Activated CD4-positive, CD25-positive, alpha-beta regulatory T cell treated with anti-CD3 and anti-CD28 coated beads, Interleukin-2, amount 50 U/mL, for 24 hours (primary cell): Measurements from ENCODE around the gene SDCCAG8.
A peak's percentile ranks its signal among the peaks of the same experiment; 100 is the strongest.

Experiments used
- ATAC-seq, 2 donors: fragments of 150-1000 bp; cut with Tn5 transposase; one replicate each; pipeline ENCODE4 v1.10.0; 2021; ENCODE audit warnings: mild to moderate bottlenecking in 1 of 2, moderate library complexity in 1 of 2

SDCCAG8 gene

DNA sequence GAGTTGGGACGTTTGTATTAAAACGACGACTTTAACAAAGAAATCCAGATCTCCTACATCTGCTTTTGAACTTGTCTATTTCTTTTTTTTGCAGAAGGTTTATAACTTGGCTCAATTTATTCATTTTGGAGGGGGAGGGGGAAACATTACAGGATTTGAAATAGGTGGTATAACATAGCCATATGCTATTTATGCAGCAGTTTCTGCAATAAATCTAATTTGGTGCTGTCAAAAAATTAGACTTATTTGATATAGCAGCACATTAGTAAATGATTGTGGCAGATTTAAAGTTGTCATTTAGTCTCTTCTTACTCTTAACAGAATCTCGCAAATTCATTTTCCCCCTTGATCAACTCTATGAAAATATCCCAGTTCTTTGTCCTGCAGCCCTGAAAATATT is 138.2 kb downstream of the SDCCAG8 start:
- no peak for ATAC-seq

GRCh38 chr1:243394601-243395464 is 139.0 kb downstream of the SDCCAG8 start:
- no peak for ATAC-seq

GRCh38 chr1:243396424-243396823 is 140.6 kb downstream of the SDCCAG8 start:
- ATAC-seq = no peak

- no peak for ATAC-seq
Measured at GRCh38 chr1:243396876-243397275, 141.0 kb downstream of the SDCCAG8 start.

- no peak for ATAC-seq
Measured at GRCh38 chr1:243397613-243398321, 141.9 kb downstream of the SDCCAG8 start.

DNA sequence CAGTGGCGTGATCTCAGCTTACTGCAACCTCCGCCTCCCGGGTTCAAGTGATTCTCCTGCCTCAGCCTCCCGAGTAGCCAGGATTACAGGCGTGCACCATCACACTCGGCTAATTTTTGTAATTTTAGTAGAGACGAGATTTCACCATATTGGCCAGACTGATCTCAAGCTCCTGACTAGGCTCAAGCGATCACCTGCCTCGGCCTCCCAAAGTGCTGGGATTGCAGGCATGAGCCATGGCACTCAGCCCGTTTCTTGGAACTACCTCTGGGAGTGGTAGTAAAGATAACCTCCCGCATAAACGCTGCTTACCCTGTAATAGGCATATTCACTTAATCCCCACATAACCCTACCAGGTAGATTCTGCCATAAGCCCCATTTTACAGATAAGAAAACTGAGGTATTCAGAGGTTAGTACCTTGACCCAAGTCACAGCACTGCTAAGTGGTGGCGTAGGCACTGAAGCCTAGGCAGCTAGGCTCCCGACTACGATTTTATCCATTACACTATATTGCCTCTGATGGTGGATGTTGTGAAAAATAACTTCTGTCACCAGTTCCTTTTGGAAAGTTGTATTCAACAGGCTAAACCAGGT is 143.8 kb downstream of the SDCCAG8 start:
- no peak for ATAC-seq

- ATAC-seq = no peak
Measured at GRCh38 chr1:243402868-243403267, 147.0 kb downstream of the SDCCAG8 start.

GRCh38 chr1:243406424-243406823 is 150.6 kb downstream of the SDCCAG8 start:
- no peak for ATAC-seq

- no peak for ATAC-seq
Measured at GRCh38 chr1:243407284-243408018, 151.6 kb downstream of the SDCCAG8 start.

- no peak for ATAC-seq
Measured at GRCh38 chr1:243408479-243408878, 152.6 kb downstream of the SDCCAG8 start.

GRCh38 chr1:243409284-243409683 is 153.4 kb downstream of the SDCCAG8 start:
- ATAC-seq = no peak

GRCh38 chr1:243411472-243411871 is 155.6 kb downstream of the SDCCAG8 start:
- no peak for ATAC-seq

GRCh38 chr1:243413431-243414151 is 157.8 kb downstream of the SDCCAG8 start:
- peak; percentile 35 to 42 for ATAC-seq

DNA sequence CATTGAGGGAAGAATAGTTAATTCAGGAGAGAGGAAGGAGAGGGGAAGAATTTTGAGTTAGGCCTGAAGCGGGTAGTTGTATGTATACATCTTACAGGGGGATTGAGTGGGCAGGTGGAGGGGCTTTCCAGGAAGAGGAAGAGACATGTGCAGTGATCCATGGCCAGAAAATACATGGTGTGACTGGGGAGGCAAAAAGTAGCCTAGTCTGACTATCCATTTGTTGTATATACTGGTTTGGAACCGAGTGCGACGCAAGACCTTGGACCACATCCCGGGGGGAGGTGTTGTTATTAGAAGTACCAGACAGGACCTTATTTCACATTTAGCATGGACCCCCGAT is 158.3 kb downstream of the SDCCAG8 start:
- ATAC-seq = no peak

- ATAC-seq = no peak
Measured at GRCh38 chr1:243415663-243416408, 160.0 kb downstream of the SDCCAG8 start.

DNA sequence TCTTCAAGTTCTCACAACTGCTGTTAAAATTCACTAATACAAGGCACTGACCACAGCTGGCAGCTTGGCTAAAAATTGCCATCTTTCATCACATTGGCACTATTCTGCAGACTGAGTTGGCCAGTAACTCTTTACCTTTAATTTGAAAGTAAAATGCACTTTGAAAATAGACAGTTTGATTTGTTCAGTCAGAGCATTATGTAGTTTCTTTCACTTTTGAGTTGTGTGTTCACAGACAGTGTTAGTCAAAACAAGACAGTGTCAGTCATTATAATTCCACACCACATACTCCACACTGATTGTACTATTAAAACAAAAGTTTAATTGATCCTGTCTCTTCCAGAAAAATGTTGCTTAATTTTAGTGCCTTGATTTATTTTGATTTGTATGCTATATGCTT is 160.7 kb downstream of the SDCCAG8 start:
- peak; percentile 82 to 91 for ATAC-seq

- ATAC-seq = no peak
Measured at GRCh38 chr1:243420016-243420945, 164.4 kb downstream of the SDCCAG8 start.

DNA sequence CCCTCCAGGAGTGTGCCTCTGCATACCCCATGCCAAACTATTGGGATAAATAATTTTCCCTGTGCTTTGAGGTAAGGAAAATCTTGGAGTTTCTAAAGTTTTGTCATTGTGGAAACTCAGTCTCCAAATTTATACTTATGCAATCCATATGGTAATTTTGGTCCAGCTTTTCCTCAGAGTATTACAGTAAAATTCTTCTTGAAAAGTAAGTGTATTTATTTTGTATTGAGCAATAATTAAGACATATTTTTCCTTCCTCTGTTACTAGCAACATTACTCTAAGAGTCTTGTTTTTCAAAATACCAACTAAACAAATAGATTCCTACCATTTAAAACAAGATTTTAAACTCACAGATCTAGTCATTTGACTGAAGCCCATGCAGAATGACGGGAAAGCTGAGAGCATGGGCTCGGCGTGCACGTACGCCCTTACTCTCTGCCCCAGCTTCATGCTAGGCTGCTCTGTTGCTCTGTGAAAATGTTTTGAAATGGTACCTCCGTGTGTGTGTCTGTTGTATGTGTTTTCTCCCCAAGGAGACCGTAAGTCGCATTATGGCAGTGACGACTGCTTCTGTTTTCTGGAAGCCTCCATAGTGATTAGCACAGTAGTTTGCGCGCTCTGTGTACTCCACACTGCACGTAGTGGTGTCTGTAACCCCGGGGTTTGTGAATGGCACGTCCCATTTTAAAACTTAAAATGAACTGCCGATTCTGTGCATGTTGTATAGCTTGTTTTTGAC is 165.3 kb downstream of the SDCCAG8 start:
- ATAC-seq = no peak

DNA sequence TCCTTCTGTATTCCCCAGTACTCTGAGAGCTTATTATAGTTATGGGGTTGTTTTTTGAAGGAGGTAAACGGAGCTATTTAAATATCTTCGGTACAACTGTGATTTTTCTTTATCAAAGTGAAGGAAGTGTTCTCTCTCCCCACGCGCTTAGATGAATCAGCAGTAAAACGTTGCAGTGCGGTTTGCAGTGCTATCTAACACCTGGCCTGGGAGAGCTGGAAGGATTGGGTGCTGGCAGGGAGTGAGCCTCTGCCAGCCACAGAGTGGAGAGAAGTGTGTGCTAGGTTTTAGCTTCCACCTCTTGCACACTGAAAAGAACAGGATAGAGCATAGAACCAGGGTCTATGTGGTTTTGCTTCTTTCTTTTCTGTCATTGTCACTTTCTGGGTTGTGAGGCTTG is 165.9 kb downstream of the SDCCAG8 start:
- ATAC-seq = peak; percentile 93 to 97

DNA sequence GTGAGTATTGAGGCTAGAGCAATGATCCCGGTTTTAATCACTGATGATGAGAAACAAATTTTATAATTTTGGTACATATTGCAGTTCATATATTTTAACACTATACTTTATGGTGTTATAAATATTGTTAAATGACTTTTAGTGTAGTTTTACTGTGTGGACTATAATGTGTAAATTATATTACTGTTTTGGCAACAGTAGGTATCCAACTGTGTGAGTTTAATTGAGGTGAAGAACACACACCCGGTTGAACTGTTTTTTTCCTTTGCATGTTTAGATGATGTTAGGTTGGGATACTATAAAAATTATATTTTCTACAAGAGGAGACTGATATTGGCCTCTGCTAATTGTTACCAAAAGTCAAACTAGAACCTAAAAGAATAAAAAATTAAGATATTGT is 166.5 kb downstream of the SDCCAG8 start:
- no peak for ATAC-seq
